Measurements from ENCODE around the gene PTEN.

Gene PTEN

GRCh38 chr10:87935290-87936141, 72.1 kb downstream of the PTEN start:
- H3K4me1 ChIP-seq (ENCODE audit: control insufficient read depth, insufficient read depth, low read length) = peaks cover 3% of the 10 kb centered on the region
- no peaks in the 10 kb centered on the region for H3K27me3 ChIP-seq (ENCODE audit: control insufficient read depth, insufficient read depth, low read length)
- H3K4me3 ChIP-seq (ENCODE audit: low read length) = no peak overlapping the region
- H3K9me3 ChIP-seq (ENCODE audit: control insufficient read depth, low read length) = no peaks in the 10 kb centered on the region
- no peaks in the 10 kb centered on the region for H3K36me3 ChIP-seq (ENCODE audit: control insufficient read depth, insufficient read depth, low read length)
- no peak overlapping the region for H3K9ac ChIP-seq (ENCODE audit: low read length)

DNA sequence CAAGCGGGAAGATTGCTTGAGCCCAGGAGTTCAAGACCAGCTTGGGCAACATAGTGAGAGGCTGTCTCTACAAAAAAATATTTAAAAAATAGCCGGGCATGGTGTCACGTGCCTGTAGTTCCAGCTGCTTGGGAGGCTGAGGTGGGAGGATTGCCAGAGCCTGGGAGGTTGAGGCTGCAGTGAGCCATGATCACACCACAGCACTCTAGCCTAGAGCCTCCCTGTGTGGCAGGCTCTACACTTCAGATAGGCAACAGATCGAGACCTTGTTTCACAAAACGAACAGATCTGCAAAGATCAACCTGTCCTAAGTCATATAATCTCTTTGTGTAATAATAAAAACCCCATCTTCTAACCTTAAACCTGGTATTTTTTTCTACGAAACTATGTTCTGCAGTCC, 76.8 kb downstream of the PTEN start:
- Histone ChIP-seq H3K4me1 (ENCODE audit: control insufficient read depth, insufficient read depth, low read length) (no peaks in the 10 kb centered on the region), H3K36me3 (ENCODE audit: control insufficient read depth, insufficient read depth, low read length) (no peaks in the 10 kb centered on the region), H3K4me3 (ENCODE audit: low read length) (no peak overlapping the region), H3K27me3 (ENCODE audit: control insufficient read depth, insufficient read depth, low read length) (no peaks in the 10 kb centered on the region), H3K9me3 (ENCODE audit: control insufficient read depth, low read length) (no peaks in the 10 kb centered on the region), H3K9ac (ENCODE audit: low read length) (no peak overlapping the region)

GRCh38 chr10:87942884-87943527, 79.6 kb downstream of the PTEN start:
- H3K4me1 ChIP-seq (ENCODE audit: control insufficient read depth, insufficient read depth, low read length) = no peaks in the 10 kb centered on the region
- no peaks in the 10 kb centered on the region for H3K36me3 ChIP-seq (ENCODE audit: control insufficient read depth, insufficient read depth, low read length)
- no peak overlapping the region for H3K9ac ChIP-seq (ENCODE audit: low read length)
- H3K27me3 ChIP-seq (ENCODE audit: control insufficient read depth, insufficient read depth, low read length) = no peaks in the 10 kb centered on the region
- H3K9me3 ChIP-seq (ENCODE audit: control insufficient read depth, low read length) = no peaks in the 10 kb centered on the region
- no peak overlapping the region for H3K4me3 ChIP-seq (ENCODE audit: low read length)

DNA sequence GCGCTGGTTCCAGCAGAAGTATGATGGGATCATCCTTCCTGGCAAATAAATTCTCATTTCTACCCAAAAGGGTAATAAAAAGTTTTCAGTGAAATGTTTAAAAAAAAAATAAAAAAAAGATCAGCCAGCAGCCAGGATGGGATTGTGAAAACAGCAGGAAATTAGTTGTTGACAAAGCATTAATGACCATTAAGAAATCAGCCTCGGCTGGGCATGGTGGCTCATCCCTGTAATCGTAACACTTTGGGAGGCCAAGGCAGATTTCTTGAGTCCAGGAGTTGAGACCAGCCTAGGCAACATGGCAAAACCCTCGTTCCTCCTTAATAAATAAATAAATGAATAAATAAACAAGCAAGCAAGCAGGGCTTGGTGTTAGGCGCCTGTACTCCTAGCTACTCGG, 82.6 kb downstream of the PTEN start:
- Histone ChIP-seq H3K9me3 (ENCODE audit: control insufficient read depth, low read length) (no peaks in the 10 kb centered on the region), H3K27me3 (ENCODE audit: control insufficient read depth, insufficient read depth, low read length) (no peaks in the 10 kb centered on the region), H3K4me1 (ENCODE audit: control insufficient read depth, insufficient read depth, low read length) (no peaks in the 10 kb centered on the region), H3K36me3 (ENCODE audit: control insufficient read depth, insufficient read depth, low read length) (no peaks in the 10 kb centered on the region), H3K4me3 (ENCODE audit: low read length) (no peak overlapping the region), H3K9ac (ENCODE audit: low read length) (no peak overlapping the region)

DNA sequence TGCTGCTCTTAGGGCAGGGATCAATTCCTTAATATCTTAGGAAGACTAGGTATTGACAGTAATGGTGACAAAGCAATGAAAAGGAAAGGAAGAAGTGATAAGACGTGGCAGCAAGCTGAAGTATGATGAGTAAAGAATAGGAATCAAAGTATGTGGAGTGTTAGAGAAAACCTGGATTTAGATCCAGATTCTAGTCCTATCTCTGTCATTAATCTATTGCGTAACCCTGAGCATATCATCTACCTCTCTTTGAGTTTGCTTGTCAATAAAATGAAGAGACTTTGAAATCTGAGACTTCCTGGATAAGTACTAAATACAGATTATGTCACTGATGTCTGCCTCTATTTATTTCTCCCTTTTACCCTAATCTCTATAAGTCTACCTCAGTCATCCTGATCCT, 89.2 kb downstream of the PTEN start:
- H3K4me3 ChIP-seq (ENCODE audit: low read length) = no peak overlapping the region
- H3K27me3 ChIP-seq (ENCODE audit: control insufficient read depth, insufficient read depth, low read length) = no peaks in the 10 kb centered on the region
- no peak overlapping the region for H3K9ac ChIP-seq (ENCODE audit: low read length)
- H3K4me1 ChIP-seq (ENCODE audit: control insufficient read depth, insufficient read depth, low read length) = peaks cover 3% of the 10 kb centered on the region
- no peaks in the 10 kb centered on the region for H3K36me3 ChIP-seq (ENCODE audit: control insufficient read depth, insufficient read depth, low read length)
- no peaks in the 10 kb centered on the region for H3K9me3 ChIP-seq (ENCODE audit: control insufficient read depth, low read length)

GRCh38 chr10:87956055-87956454, 92.6 kb downstream of the PTEN start:
- H3K36me3 ChIP-seq (ENCODE audit: control insufficient read depth, insufficient read depth, low read length) = no peaks in the 10 kb centered on the region
- H3K4me1 ChIP-seq (ENCODE audit: control insufficient read depth, insufficient read depth, low read length) = peaks cover 3% of the 10 kb centered on the region
- H3K4me3 ChIP-seq (ENCODE audit: low read length) = no peak overlapping the region
- no peaks in the 10 kb centered on the region for H3K27me3 ChIP-seq (ENCODE audit: control insufficient read depth, insufficient read depth, low read length)
- H3K9ac ChIP-seq (ENCODE audit: low read length) = no peak overlapping the region
- no peaks in the 10 kb centered on the region for H3K9me3 ChIP-seq (ENCODE audit: control insufficient read depth, low read length)

DNA sequence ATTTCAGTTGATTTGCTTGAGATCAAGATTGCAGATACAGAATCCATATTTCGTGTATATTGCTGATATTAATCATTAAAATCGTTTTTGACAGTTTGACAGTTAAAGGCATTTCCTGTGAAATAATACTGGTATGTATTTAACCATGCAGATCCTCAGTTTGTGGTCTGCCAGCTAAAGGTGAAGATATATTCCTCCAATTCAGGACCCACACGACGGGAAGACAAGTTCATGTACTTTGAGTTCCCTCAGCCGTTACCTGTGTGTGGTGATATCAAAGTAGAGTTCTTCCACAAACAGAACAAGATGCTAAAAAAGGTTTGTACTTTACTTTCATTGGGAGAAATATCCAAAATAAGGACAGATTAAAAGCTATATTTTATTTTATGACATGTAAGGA, 94.3 kb downstream of the PTEN start:
- Histone ChIP-seq H3K4me3 (ENCODE audit: low read length) (no peak overlapping the region), H3K4me1 (ENCODE audit: control insufficient read depth, insufficient read depth, low read length) (peaks cover 7% of the 10 kb centered on the region), H3K9ac (ENCODE audit: low read length) (no peak overlapping the region), H3K9me3 (ENCODE audit: control insufficient read depth, low read length) (no peaks in the 10 kb centered on the region), H3K36me3 (ENCODE audit: control insufficient read depth, insufficient read depth, low read length) (no peaks in the 10 kb centered on the region), H3K27me3 (ENCODE audit: control insufficient read depth, insufficient read depth, low read length) (no peaks in the 10 kb centered on the region)

GRCh38 chr10:87960230-87960629, 96.8 kb downstream of the PTEN start:
- Histone ChIP-seq H3K4me3 (ENCODE audit: low read length) (no peak overlapping the region), H3K27me3 (ENCODE audit: control insufficient read depth, insufficient read depth, low read length) (no peaks in the 10 kb centered on the region), H3K36me3 (ENCODE audit: control insufficient read depth, insufficient read depth, low read length) (no peaks in the 10 kb centered on the region), H3K9me3 (ENCODE audit: control insufficient read depth, low read length) (no peaks in the 10 kb centered on the region), H3K9ac (ENCODE audit: low read length) (no peak overlapping the region), H3K4me1 (ENCODE audit: control insufficient read depth, insufficient read depth, low read length) (peaks cover 7% of the 10 kb centered on the region)

- Histone ChIP-seq H3K36me3 (ENCODE audit: control insufficient read depth, insufficient read depth, low read length) (no peaks in the 10 kb centered on the region), H3K4me3 (ENCODE audit: low read length) (no peak overlapping the region), H3K4me1 (ENCODE audit: control insufficient read depth, insufficient read depth, low read length) (peaks cover 4% of the 10 kb centered on the region), H3K27me3 (ENCODE audit: control insufficient read depth, insufficient read depth, low read length) (no peaks in the 10 kb centered on the region), H3K9me3 (ENCODE audit: control insufficient read depth, low read length) (no peaks in the 10 kb centered on the region), H3K9ac (ENCODE audit: low read length) (no peak overlapping the region)
Observed at GRCh38 chr10:87961314-87961713, 97.9 kb downstream of the PTEN start.

DNA sequence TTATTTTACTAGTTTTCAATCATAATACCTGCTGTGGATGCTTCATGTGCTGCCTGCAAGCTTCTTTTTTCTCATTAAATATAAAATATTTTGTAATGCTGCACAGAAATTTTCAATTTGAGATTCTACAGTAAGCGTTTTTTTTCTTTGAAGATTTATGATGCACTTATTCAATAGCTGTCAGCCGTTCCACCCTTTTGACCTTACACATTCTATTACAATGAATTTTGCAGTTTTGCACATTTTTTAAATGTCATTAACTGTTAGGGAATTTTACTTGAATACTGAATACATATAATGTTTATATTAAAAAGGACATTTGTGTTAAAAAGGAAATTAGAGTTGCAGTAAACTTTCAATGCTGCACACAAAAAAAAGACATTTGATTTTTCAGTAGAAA, 103.0 kb downstream of the PTEN start:
- Histone ChIP-seq H3K36me3 (ENCODE audit: control insufficient read depth, insufficient read depth, low read length) (no peaks in the 10 kb centered on the region), H3K4me1 (ENCODE audit: control insufficient read depth, insufficient read depth, low read length) (peaks cover 2% of the 10 kb centered on the region), H3K9me3 (ENCODE audit: control insufficient read depth, low read length) (no peaks in the 10 kb centered on the region)

DNA sequence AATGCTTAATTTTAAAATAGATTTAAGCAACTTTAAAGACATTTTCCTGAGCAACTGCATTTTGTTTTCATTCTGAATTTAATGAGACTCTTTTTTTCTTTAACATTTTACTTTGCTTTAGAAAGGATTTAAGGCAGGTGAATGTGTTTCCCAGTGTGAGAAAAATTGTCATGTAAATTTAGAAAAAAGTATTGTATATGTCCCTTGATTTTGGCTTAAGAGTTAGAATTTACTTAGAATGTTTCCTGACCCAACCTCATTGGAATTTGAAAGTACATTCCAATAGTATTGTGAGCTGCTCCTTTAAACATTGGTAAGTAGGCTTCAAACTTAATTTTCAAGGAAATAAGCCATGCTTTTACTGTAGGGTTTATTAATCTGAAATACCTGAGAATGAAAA, 110.2 kb downstream of the PTEN start:
- H3K4me3 ChIP-seq (ENCODE audit: low read length) = no peak overlapping the region
- H3K27me3 ChIP-seq (ENCODE audit: control insufficient read depth, insufficient read depth, low read length) = no peaks in the 10 kb centered on the region
- no peaks in the 10 kb centered on the region for H3K9me3 ChIP-seq (ENCODE audit: control insufficient read depth, low read length)
- H3K9ac ChIP-seq (ENCODE audit: low read length) = no peak overlapping the region
- H3K36me3 ChIP-seq (ENCODE audit: control insufficient read depth, insufficient read depth, low read length) = no peaks in the 10 kb centered on the region
- no peaks in the 10 kb centered on the region for H3K4me1 ChIP-seq (ENCODE audit: control insufficient read depth, insufficient read depth, low read length)

More for the DNA sequence above, 103.0 kb downstream of the PTEN start:
- H3K27me3 ChIP-seq (ENCODE audit: control insufficient read depth, insufficient read depth, low read length) = no peaks in the 10 kb centered on the region
- no peak overlapping the region for H3K9ac ChIP-seq (ENCODE audit: low read length)
- H3K4me3 ChIP-seq (ENCODE audit: low read length) = no peak overlapping the region

DNA sequence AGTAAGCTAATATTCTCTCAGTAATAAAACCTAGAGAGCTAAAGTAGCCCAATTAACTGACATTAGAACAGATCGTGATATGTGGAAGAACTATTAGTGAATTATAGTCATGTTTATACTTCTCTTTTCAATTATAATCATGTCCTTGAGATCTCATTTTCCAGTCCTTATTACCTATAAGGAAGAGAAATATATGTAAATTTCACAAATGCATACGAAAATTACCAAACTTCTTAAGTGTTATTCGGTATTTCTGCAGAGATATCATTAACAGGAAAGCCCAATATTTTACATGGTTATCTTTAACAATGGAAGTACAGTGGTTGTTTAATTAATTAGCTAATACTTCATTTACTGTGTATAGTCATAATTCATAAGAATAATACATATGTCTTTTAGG, 110.7 kb downstream of the PTEN start:
- Histone ChIP-seq H3K36me3 (ENCODE audit: control insufficient read depth, insufficient read depth, low read length) (no peaks in the 10 kb centered on the region), H3K9ac (ENCODE audit: low read length) (no peak overlapping the region), H3K4me3 (ENCODE audit: low read length) (no peak overlapping the region)

More for the DNA sequence above, 110.7 kb downstream of the PTEN start:
- Histone ChIP-seq H3K4me1 (ENCODE audit: control insufficient read depth, insufficient read depth, low read length) (no peaks in the 10 kb centered on the region), H3K9me3 (ENCODE audit: control insufficient read depth, low read length) (no peaks in the 10 kb centered on the region), H3K27me3 (ENCODE audit: control insufficient read depth, insufficient read depth, low read length) (no peaks in the 10 kb centered on the region)

Measured in mucosa of stomach (tissue), 1 donor.